ENCODE measurements around the gene PIK3R3. TPM values are rescaled to one million over a fixed set of nuclear protein-coding genes. Genes with fewer than 3 reads are reported as not detected.

Gene PIK3R3
- total RNA-seq, 1 experiment from 2014 or later = 9.0 TPM

GRCh38 chr1:46175243-46175642 lies 42.8 kb upstream of the PIK3R3 start (continued):
- TF ChIP-seq, protein P1, sequence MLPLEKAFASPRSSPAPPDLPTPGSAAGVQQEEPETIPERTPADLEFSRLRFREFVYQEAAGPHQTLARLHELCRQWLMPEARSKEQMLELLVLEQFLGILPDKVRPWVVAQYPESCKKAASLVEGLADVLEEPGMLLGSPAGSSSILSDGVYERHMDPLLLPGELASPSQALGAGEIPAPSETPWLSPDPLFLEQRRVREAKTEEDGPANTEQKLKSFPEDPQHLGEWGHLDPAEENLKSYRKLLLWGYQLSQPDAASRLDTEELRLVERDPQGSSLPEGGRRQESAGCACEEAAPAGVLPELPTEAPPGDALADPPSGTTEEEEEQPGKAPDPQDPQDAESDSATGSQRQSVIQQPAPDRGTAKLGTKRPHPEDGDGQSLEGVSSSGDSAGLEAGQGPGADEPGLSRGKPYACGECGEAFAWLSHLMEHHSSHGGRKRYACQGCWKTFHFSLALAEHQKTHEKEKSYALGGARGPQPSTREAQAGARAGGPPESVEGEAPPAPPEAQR (CRISPR knock-in tag; IDR thresholded peaks at IDR 0.05) = no peak
- TF ChIP-seq SP1 (CRISPR knock-in tag; conservative IDR thresholded peaks at IDR 0.05) = no peak
- TF ChIP-seq, protein P2, sequence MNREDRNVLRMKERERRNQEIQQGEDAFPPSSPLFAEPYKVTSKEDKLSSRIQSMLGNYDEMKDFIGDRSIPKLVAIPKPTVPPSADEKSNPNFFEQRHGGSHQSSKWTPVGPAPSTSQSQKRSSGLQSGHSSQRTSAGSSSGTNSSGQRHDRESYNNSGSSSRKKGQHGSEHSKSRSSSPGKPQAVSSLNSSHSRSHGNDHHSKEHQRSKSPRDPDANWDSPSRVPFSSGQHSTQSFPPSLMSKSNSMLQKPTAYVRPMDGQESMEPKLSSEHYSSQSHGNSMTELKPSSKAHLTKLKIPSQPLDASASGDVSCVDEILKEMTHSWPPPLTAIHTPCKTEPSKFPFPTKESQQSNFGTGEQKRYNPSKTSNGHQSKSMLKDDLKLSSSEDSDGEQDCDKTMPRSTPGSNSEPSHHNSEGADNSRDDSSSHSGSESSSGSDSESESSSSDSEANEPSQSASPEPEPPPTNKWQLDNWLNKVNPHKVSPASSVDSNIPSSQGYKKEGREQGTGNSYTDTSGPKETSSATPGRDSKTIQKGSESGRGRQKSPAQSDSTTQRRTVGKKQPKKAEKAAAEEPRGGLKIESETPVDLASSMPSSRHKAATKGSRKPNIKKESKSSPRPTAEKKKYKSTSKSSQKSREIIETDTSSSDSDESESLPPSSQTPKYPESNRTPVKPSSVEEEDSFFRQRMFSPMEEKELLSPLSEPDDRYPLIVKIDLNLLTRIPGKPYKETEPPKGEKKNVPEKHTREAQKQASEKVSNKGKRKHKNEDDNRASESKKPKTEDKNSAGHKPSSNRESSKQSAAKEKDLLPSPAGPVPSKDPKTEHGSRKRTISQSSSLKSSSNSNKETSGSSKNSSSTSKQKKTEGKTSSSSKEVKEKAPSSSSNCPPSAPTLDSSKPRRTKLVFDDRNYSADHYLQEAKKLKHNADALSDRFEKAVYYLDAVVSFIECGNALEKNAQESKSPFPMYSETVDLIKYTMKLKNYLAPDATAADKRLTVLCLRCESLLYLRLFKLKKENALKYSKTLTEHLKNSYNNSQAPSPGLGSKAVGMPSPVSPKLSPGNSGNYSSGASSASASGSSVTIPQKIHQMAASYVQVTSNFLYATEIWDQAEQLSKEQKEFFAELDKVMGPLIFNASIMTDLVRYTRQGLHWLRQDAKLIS (CRISPR knock-in tag; IDR thresholded peaks at IDR 0.05; ENCODE audit: borderline replicate concordance) = no peak

GRCh38 chr1:46174448-46175231 lies 42.2 kb upstream of the PIK3R3 start, which contains the start of gene TSPAN1:
Gene TSPAN1, plus strand, starts transcription at chr1:46175087. Its CDS starts 6,021 bp downstream, at chr1:46181108.
- Mint-ChIP-seq H3K4me1 (peaks cover 10% of the 10 kb centered on the region), H3K27me3 (ENCODE audit: low read depth) (peaks cover 9% of the 10 kb centered on the region), H3K9me3 (no peaks in the 10 kb centered on the region), H3K36me3 (no peaks in the 10 kb centered on the region), H3K4me3 (no peak within 1 kb of the TSS), H3K27ac (no peak within 1 kb of the TSS)
- ChIA-PET CTCF (interaction anchor here (0.6 to 0.9 kb wide), 2 partner anchors 102 to 498 kb away, joined by 3 to 4 read pairs; no protein-coding TSS in a partner anchor), POLR2A (no interaction called here)
- no peak for TF ChIP-seq TEAD1 (CRISPR knock-in tag; IDR thresholded peaks at IDR 0.05)
- TF ChIP-seq GABPB1 (CRISPR knock-in tag; IDR thresholded peaks at IDR 0.05) = peak; percentile 94
- TF ChIP-seq MLX (CRISPR knock-in tag; IDR thresholded peaks at IDR 0.05) = no peak
- no peak for TF ChIP-seq IRF2 (CRISPR knock-in tag; IDR thresholded peaks at IDR 0.05; ENCODE audit: borderline replicate concordance, low read depth)
- ATAC-seq (no peak), DNase-seq (ENCODE audit: low spot score) (no peak)

GRCh38 chr1:46173361-46173856 lies 41.0 kb upstream of the PIK3R3 start:
- ChIA-PET POLR2A (no interaction called here), CTCF (interaction anchor here (0.6 to 1.2 kb wide), 3 partner anchors 10 to 71 kb away, joined by 3 to 4 read pairs (median 4); no protein-coding TSS in a partner anchor)
- Mint-ChIP-seq H3K27me3 (ENCODE audit: low read depth) (peaks cover 20% of the 10 kb centered on the region), H3K9me3 (no peaks in the 10 kb centered on the region), H3K4me1 (peaks cover 10% of the 10 kb centered on the region), H3K36me3 (no peaks in the 10 kb centered on the region), H3K27ac (no peak overlapping the region), H3K4me3 (no peak overlapping the region)
- ATAC-seq (peak; percentile 8; the same call in 1 of the 2 replicates), DNase-seq (ENCODE audit: low spot score) (no peak)
- TF ChIP-seq ZBTB21 (CRISPR knock-in tag; IDR thresholded peaks at IDR 0.05; ENCODE audit: borderline replicate concordance) = no peak
- TF ChIP-seq ZNF423 (CRISPR knock-in tag; IDR thresholded peaks at IDR 0.05) = no peak
- TF ChIP-seq, protein P3, sequence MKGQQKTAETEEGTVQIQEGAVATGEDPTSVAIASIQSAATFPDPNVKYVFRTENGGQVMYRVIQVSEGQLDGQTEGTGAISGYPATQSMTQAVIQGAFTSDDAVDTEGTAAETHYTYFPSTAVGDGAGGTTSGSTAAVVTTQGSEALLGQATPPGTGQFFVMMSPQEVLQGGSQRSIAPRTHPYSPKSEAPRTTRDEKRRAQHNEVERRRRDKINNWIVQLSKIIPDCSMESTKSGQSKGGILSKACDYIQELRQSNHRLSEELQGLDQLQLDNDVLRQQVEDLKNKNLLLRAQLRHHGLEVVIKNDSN (CRISPR knock-in tag; IDR thresholded peaks at IDR 0.05) = no peak
- TF ChIP-seq SP1 (CRISPR knock-in tag; conservative IDR thresholded peaks at IDR 0.05) = no peak
- TF ChIP-seq ZNF671 (CRISPR knock-in tag; IDR thresholded peaks at IDR 0.05) = no peak
- TF ChIP-seq, protein P4, sequence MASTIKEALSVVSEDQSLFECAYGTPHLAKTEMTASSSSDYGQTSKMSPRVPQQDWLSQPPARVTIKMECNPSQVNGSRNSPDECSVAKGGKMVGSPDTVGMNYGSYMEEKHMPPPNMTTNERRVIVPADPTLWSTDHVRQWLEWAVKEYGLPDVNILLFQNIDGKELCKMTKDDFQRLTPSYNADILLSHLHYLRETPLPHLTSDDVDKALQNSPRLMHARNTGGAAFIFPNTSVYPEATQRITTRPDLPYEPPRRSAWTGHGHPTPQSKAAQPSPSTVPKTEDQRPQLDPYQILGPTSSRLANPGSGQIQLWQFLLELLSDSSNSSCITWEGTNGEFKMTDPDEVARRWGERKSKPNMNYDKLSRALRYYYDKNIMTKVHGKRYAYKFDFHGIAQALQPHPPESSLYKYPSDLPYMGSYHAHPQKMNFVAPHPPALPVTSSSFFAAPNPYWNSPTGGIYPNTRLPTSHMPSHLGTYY (CRISPR knock-in tag; IDR thresholded peaks at IDR 0.05) = no peak
- TF ChIP-seq, protein P1 (CRISPR knock-in tag; IDR thresholded peaks at IDR 0.05) = no peak
- no peak for TF ChIP-seq JUN (CRISPR knock-in tag; IDR thresholded peaks at IDR 0.05)
- TF ChIP-seq TEAD4 (CRISPR knock-in tag; IDR thresholded peaks at IDR 0.05) = no peak
- TF ChIP-seq, protein P5, sequence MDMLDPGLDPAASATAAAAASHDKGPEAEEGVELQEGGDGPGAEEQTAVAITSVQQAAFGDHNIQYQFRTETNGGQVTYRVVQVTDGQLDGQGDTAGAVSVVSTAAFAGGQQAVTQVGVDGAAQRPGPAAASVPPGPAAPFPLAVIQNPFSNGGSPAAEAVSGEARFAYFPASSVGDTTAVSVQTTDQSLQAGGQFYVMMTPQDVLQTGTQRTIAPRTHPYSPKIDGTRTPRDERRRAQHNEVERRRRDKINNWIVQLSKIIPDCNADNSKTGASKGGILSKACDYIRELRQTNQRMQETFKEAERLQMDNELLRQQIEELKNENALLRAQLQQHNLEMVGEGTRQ (CRISPR knock-in tag; IDR thresholded peaks at IDR 0.05) = no peak
- TF ChIP-seq KAT7 (CRISPR knock-in tag; IDR thresholded peaks at IDR 0.05; ENCODE audit: borderline replicate concordance) = no peak
- TF ChIP-seq NR3C1 (CRISPR knock-in tag; conservative IDR thresholded peaks at IDR 0.05; ENCODE audit: low read depth) = no peak
- TF ChIP-seq, protein P6, sequence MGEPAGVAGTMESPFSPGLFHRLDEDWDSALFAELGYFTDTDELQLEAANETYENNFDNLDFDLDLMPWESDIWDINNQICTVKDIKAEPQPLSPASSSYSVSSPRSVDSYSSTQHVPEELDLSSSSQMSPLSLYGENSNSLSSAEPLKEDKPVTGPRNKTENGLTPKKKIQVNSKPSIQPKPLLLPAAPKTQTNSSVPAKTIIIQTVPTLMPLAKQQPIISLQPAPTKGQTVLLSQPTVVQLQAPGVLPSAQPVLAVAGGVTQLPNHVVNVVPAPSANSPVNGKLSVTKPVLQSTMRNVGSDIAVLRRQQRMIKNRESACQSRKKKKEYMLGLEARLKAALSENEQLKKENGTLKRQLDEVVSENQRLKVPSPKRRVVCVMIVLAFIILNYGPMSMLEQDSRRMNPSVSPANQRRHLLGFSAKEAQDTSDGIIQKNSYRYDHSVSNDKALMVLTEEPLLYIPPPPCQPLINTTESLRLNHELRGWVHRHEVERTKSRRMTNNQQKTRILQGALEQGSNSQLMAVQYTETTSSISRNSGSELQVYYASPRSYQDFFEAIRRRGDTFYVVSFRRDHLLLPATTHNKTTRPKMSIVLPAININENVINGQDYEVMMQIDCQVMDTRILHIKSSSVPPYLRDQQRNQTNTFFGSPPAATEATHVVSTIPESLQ (CRISPR knock-in tag; IDR thresholded peaks at IDR 0.05) = no peak
- no peak for TF ChIP-seq OVOL2 (CRISPR knock-in tag; IDR thresholded peaks at IDR 0.05; ENCODE audit: borderline replicate concordance)

All from WTC11 (cell line).